GM10248 (cell line): ENCODE data around the gene ASTL.
"Not testable (repeated sequence)": the region's sequence is repeated elsewhere in the genome, so short reads cannot be mapped to it uniquely, and the experiment has no call there.

Source experiments
- CTCF ChIA-PET: fragments of 300-600 bp; sonication (Branson Sonifier 250); formaldehyde crosslinking; extraction: SDS; loops from one replicate; lab custom pipeline; 2021; ENCODE audit warnings: antibody characterized with exemption; lab: Yijun Ruan, JAX
- POLR2A ChIA-PET: fragments of 350-650 bp; sonication (Branson Sonifier 250); formaldehyde crosslinking; extraction: SDS; loops from one replicate; lab custom pipeline; 2020; ENCODE audit warnings: antibody characterized with exemption; lab: Yijun Ruan, JAX
- DNase-seq: peaks from one replicate; pipeline ENCODE4 v3.0.0; 2012; ENCODE audit errors: extremely low spot score
- CTCF ChIP-seq: IDR thresholded peaks from 2 replicates; pipeline ENCODE4 v1.5.1; 2012; ENCODE audit warnings: mild to moderate bottlenecking, low read depth; ENCODE audit errors: extremely low read depth, missing control alignments, control extremely low read depth

ASTL gene

GRCh38 chr2:96089356-96090195 is 48.7 kb downstream of the ASTL start:
- no peak for TF ChIP-seq CTCF
- ChIA-PET CTCF (interaction anchor here (1.1 to 2.6 kb wide), 2 partner anchors 10 to 28 kb away, joined by 4 to 7 read pairs; no protein-coding TSS in a partner anchor), POLR2A (no interaction called here)
- peak; percentile 16 for DNase-seq

DNA sequence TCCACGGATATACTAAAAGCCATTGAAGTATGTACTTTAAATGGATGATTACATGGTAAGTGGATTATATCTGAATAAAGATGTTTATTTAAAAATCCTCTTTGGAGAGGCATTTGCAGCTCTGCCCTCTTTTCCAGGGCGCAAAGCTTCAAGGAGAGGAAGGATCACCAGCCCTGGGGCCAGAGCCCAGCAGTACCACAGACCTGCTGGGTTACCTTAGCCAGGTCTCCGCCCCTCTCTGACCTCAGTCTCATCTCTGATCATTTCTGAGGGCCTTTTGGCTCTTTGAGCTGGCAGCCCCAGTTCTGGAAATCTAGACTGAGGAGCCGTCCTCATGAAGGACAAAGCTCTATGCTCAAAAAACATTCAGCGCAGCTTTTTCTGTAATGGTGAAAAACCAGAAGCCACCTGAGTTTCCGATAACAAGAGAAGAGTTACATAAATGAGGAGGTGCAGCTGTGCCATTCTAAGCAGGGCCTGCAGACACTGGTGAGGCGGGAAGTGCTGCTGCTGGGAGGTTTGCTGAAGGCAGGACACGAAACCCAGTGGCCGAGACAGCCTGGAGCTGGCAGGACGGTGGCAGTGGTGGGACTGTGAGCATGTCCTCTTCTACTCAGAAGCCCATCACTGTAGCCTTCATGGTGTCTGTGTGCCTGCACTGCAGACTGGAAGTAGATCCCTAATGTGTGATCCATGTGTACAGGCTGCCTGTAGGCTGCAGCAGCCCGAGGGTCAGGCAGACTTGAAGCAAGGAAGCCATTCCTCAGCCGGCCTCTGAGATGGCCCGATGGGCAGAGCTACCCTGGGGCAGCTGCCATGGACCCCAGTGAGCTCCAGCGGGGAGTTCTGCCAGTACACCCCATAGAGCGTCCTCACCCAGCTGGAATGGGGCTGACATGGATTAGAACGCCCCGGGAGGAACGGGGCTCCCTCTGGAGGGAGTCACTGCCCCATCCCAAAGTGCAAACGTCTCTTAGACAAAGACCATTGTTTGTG is 49.7 kb downstream of the ASTL start:
- CTCF ChIA-PET, result interaction anchor here (1.1 to 2.6 kb wide), 2 partner anchors 9 to 29 kb away, joined by 4 to 7 read pairs; no protein-coding TSS in a partner anchor
- DNase-seq, result no peak
- POLR2A ChIA-PET, result no interaction called here
- TF ChIP-seq CTCF, result no peak

GRCh38 chr2:96087130-96087529 is 51.2 kb downstream of the ASTL start:
- no peak for DNase-seq
- no peak for TF ChIP-seq CTCF
- ChIA-PET POLR2A (no interaction called here), CTCF (interaction anchor here (1.4 to 2.6 kb wide), 2 partner anchors 30 to 94 kb away, joined by 3 to 7 read pairs; no protein-coding TSS in a partner anchor)

DNA sequence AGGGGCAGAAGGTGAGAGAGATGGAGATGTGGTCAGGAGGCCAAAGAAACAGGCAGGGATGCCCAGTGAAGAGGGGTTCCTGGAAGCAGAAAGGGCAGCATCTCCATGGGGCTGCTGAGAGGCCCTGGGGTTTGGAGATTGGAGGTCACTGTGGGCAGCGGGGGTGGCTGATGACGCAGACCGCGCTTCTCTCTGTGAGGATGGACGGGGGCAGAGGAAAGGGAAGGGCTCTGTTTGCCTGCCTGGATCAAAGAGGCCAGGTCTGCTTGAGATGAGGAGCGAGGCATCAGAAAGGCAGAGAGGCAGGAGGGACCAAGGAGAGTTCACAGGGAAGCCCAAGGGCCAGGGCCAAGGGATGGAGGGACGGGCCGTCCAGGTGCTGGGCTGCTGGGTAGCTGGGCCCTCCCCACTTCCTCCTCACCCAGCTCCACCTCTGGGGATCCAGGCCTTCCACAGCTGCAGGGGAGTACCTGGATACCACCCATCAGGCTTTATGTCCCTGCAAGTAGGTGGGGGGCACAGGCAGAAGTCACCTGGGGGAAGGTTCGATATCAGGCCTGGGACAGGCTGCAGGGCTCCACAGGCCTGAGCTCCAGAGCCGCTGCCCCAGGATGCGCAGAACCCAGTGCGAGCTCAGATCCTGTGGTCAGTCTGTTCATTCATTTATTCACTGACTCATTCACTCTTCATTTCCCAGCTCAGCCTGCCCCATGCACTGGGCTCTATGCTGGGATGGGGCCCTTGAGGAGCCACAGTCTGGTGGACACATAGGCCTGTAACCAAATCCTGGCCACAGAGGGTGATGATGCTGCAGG is 52.6 kb downstream of the ASTL start:
- ChIA-PET POLR2A (no interaction called here), CTCF (interaction anchor here (1.4 kb wide), 1 partner anchor 93 kb away, joined by 3 read pairs; no protein-coding TSS in a partner anchor)
- no peak for DNase-seq
- no peak for TF ChIP-seq CTCF

DNA sequence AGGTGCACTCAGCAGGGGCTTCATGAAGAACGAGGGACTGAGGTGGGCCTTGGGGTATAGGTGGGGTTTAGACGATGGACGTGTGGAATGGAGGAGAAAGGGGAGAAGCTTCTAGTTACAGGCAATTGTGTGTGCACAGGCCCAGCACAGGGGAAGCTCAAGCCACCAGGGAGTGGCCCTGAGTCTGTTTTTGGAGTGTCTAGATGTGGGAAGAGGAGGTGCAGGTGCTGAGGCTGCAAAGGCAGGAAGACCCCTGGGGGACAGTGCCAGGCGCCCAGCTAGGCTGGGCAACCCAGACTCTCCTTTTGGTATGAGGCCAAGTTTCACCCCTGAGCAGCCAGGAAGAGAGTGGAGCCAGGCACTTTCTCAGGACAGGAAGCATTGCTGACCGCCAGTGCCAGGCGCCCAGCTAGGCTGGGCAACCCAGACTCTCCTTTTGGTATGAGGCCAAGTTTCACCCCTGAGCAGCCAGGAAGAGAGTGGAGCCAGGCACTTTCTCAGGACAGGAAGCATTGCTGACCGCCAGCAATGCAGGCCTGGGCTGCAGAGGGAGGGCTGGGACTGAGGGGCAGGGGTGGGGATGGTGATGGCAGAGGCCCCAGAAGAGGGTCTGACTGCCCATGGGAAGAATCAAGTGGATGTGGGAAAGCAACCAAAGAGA is 53.3 kb downstream of the ASTL start:
- POLR2A ChIA-PET, DNase-seq, CTCF ChIA-PET: not testable (repeated sequence)
